Measurements from ENCODE around the gene LYPD1.
"Not testable (repeated sequence)": the region's sequence is repeated elsewhere in the genome, so short reads cannot be mapped to it uniquely, and the experiment has no call there.

GRCh38 chr2:132698347-132698746 is 28.3 kb upstream of the LYPD1 start:
- TF ChIP-seq, protein P1, sequence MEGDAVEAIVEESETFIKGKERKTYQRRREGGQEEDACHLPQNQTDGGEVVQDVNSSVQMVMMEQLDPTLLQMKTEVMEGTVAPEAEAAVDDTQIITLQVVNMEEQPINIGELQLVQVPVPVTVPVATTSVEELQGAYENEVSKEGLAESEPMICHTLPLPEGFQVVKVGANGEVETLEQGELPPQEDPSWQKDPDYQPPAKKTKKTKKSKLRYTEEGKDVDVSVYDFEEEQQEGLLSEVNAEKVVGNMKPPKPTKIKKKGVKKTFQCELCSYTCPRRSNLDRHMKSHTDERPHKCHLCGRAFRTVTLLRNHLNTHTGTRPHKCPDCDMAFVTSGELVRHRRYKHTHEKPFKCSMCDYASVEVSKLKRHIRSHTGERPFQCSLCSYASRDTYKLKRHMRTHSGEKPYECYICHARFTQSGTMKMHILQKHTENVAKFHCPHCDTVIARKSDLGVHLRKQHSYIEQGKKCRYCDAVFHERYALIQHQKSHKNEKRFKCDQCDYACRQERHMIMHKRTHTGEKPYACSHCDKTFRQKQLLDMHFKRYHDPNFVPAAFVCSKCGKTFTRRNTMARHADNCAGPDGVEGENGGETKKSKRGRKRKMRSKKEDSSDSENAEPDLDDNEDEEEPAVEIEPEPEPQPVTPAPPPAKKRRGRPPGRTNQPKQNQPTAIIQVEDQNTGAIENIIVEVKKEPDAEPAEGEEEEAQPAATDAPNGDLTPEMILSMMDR (IDR thresholded peaks at IDR 0.05 in 2 of 3, conservative IDR thresholded peaks at IDR 0.05 in 1 of 3; ENCODE audit: control insufficient read depth in 2 of 3, extremely low read depth in 1 of 3, insufficient read depth in 1 of 3, low read depth in 3 of 3, low read length in 3 of 3) = not testable (repeated sequence)
- TF ChIP-seq SIN3A (IDR thresholded peaks at IDR 0.05; ENCODE audit: low read depth, low read length); SMC3 (IDR thresholded peaks at IDR 0.05; ENCODE audit: borderline replicate concordance, low read length); TAF1 (IDR thresholded peaks at IDR 0.05; ENCODE audit: borderline replicate concordance, low read depth, low read length): not testable (repeated sequence)
- TF ChIP-seq, protein P2, sequence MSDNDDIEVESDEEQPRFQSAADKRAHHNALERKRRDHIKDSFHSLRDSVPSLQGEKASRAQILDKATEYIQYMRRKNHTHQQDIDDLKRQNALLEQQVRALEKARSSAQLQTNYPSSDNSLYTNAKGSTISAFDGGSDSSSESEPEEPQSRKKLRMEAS (IDR thresholded peaks at IDR 0.05; ENCODE audit: low read depth, low read length) = not testable (repeated sequence)
